Measurements from ENCODE around the gene ADGRV1.

DNA sequence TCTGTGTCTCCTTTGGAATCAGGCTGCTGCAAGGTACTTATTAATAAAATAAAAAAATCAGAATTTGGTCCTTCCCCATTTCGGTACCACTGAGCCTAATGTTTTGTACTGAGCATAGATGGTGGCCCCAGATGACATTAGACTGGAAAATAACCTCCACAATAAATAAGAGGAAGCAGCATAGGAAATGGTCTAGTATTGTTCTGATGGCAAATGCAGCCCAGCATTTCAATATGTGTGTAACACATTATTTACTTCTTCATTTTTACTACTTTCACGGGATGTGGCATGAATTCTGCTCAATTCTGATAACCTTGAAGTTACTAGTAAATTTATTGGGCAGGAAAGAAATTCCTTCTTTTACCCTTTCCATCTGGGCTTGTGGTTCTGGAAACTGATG, 295.6 kb downstream of the ADGRV1 start:
- TF ChIP-seq RCOR1 (IDR thresholded peaks at IDR 0.05; ENCODE audit: low read length) (no peak), GABPA (IDR thresholded peaks at IDR 0.05; ENCODE audit: low read depth) (no peak), SIN3A (IDR thresholded peaks at IDR 0.05; ENCODE audit: borderline replicate concordance, low read depth, low read length) (no peak), EZH2phosphoT487 (IDR thresholded peaks at IDR 0.05; ENCODE audit: borderline replicate concordance, low read depth) (no peak)
- TF ChIP-seq, protein P1, sequence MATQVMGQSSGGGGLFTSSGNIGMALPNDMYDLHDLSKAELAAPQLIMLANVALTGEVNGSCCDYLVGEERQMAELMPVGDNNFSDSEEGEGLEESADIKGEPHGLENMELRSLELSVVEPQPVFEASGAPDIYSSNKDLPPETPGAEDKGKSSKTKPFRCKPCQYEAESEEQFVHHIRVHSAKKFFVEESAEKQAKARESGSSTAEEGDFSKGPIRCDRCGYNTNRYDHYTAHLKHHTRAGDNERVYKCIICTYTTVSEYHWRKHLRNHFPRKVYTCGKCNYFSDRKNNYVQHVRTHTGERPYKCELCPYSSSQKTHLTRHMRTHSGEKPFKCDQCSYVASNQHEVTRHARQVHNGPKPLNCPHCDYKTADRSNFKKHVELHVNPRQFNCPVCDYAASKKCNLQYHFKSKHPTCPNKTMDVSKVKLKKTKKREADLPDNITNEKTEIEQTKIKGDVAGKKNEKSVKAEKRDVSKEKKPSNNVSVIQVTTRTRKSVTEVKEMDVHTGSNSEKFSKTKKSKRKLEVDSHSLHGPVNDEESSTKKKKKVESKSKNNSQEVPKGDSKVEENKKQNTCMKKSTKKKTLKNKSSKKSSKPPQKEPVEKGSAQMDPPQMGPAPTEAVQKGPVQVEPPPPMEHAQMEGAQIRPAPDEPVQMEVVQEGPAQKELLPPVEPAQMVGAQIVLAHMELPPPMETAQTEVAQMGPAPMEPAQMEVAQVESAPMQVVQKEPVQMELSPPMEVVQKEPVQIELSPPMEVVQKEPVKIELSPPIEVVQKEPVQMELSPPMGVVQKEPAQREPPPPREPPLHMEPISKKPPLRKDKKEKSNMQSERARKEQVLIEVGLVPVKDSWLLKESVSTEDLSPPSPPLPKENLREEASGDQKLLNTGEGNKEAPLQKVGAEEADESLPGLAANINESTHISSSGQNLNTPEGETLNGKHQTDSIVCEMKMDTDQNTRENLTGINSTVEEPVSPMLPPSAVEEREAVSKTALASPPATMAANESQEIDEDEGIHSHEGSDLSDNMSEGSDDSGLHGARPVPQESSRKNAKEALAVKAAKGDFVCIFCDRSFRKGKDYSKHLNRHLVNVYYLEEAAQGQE (IDR thresholded peaks at IDR 0.05; ENCODE audit: low read depth, low read length), result no peak
- TF ChIP-seq, protein P2, sequence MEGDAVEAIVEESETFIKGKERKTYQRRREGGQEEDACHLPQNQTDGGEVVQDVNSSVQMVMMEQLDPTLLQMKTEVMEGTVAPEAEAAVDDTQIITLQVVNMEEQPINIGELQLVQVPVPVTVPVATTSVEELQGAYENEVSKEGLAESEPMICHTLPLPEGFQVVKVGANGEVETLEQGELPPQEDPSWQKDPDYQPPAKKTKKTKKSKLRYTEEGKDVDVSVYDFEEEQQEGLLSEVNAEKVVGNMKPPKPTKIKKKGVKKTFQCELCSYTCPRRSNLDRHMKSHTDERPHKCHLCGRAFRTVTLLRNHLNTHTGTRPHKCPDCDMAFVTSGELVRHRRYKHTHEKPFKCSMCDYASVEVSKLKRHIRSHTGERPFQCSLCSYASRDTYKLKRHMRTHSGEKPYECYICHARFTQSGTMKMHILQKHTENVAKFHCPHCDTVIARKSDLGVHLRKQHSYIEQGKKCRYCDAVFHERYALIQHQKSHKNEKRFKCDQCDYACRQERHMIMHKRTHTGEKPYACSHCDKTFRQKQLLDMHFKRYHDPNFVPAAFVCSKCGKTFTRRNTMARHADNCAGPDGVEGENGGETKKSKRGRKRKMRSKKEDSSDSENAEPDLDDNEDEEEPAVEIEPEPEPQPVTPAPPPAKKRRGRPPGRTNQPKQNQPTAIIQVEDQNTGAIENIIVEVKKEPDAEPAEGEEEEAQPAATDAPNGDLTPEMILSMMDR (IDR thresholded peaks at IDR 0.05), result no peak

All from SK-N-SH (cell line).